Stimulated activated CD4-positive, alpha-beta T cell treated with anti-CD3 and anti-CD28 coated beads, TNF-alpha, amount 100 ng/mL, for 1 hour (primary cell): ENCODE measurements around the gene CASP10.
"Not testable (repeated sequence)": the region's sequence is repeated elsewhere in the genome, so short reads cannot be mapped to it uniquely, and the experiment has no call there.

Experiments
- DNase-seq, 3 donors: peaks; one replicate each; pipeline ENCODE4 v3.0.0-alpha.2; 2020; ENCODE audit warnings: low read depth in 3 of 3, low spot score in 1 of 3

Gene CASP10

GRCh38 chr2:201154615-201155399 is 28.1 kb upstream of the CASP10 start:
- DNase-seq, result no peak

DNA sequence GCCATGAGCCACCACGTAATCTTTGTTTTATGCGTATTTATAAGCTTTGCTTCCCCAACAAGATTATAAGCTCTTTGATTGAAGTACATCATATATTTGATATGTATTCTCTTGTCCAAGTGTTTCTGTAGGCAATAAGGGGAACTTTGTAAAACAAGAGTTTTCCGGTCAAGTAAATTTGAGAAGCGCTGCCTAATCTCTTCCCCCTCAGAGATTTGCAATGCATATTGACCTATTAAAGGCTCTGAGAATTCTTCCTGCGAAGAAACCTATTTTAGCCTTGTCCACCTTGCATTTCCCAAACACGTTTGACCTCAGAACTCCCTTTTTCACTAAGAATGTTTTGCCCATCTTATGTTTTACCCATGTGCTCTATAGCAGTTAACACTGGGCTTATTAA is 26.9 kb upstream of the CASP10 start:
- no peak for DNase-seq

DNA sequence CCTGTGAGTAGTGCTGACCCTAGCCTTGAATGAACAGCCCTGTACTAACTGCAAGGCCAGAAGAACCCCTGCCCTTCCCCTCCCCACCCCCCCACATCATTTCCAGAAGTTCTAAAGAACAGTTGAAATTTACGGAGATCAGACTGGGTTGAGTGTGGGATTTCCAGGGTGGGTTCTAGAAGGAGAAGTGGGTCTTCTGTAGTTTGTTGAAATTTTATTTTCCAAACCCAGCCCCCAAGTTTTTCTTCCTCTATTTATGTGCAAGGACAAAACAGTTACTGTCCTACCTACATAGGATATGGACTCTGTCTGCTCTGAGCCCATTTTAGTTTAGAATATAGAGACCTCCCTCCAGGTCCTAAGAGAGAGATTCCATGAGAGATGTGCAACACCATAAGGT is 26.3 kb upstream of the CASP10 start:
- DNase-seq, result no peak

DNA sequence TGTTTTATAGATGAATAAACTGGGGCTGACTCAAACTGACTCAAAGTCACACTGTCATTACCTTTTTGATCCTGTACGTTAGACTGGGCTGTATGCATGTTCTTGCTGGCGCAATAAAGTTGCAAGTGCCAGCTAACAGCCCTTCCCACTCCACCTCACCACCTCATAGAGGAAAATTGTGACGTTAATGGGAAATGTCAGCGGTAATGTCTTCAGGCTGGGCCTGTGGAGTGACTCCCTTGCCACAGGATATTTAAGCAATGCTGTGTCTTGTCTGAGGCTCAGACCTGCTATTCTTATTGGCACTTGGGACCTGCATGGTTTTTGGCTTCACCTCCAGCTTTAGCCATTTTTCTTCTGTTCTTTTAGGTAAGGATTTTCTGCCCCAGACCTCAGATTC is 25.2 kb upstream of the CASP10 start:
- DNase-seq, result no peak

DNA sequence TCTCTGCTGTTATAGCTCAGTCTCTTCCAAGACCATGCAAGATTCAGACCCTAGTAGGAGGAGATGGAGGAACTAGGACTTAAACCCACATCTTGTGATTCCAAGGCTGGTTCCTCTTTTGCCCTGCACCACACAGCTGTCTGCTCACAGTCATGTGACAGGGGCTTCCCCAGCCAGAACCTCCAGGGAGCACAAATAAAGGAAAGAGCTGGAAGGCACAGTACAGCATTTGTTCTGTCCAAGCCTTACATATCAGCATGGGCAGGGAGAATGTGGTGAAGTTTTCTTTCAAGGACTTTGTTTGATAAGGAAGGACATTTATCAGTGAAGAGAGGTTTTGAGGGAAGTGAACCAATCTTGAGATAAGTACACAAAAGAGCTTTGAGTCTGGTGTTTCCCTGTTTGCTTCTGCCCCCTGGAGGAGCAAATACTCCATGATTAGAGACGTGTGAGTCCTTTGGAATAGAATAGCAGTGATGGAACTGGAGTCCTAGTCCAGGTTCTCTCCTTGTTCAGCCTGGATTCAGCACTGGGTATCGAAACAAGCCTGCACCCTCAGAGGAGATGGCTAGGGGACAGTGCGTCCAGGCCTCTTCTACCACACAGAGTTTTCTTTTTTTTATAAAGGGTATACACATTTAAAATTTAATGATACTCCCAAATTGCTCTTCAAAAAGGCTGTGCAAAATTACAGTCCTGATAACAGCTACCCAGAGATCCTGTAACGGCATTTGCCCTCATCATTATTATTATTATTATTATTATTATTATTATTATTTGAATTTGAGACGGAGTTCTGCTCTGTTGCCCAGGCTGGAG is 24.6 kb upstream of the CASP10 start:
- DNase-seq, result peak in 2 of 3 donors; percentile 27 to 28

GRCh38 chr2:201164166-201164565 is 18.8 kb upstream of the CASP10 start:
- DNase-seq, result no peak

DNA sequence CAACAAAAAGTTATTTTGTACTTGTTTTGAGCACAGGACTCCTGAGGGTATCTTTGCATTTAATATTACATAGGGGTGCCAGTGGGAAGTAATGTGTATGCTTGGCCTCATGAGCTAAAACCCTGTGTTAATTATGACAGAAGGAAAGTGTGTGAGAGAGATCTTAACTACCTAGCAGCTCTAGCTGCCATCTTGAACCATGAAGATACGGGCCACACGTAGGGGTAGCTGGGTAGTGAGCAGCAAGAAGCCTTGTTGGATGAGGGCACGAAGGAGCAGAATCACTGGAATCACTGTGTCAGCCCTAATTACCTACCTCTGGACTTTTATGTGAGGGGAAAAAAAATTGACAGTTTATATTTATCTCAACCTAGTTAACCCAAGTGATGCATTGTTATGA is 15.4 kb upstream of the CASP10 start:
- no peak for DNase-seq

GRCh38 chr2:201168496-201168895 is 14.4 kb upstream of the CASP10 start:
- not testable (repeated sequence) for DNase-seq

GRCh38 chr2:201171259-201171814 is 11.6 kb upstream of the CASP10 start:
- no peak for DNase-seq

- DNase-seq, result no peak
These were observed 10.7 kb upstream of the CASP10 start for GRCh38 chr2:201172279-201172678.

- DNase-seq, result no peak
These were observed 8.3 kb upstream of the CASP10 start for GRCh38 chr2:201174687-201175086.

DNA sequence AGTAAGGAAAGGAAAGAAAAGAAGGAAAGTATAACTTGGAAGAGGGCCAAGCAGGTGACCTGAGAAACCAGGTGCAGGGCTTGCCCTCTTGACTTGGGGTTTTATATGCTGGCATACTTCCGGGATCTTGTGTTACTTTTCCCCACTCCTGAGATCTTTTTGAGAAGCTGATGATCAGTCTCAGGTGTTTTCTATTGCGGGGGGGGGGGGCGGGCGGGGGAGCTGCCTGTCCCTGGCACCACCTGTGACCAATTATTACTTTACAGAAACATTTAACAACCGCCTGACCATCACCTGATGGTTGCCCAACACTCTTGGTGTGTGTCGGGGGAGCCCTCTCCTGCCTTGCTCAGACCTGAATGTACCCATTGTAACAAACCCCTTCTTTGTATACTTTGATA is 6.9 kb upstream of the CASP10 start:
- DNase-seq, result no peak

DNA sequence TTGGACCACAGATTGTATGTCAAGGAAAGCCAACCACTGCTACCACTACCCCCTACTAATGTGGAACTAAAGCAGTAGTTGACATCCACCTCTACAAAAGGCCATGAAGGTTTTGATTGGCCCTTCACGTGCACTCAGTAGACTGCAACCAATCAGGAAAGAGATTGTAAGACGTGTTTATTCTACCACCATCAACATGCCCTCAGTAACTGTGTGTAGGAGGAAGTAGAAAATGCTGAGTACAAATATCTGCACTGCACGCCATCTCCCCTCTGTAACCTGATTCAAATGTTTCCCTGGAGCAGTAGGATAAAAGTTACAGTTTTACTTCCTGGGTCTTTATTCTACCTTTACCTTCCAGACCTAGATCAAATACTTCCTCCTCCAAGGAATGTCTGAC is 2.9 kb upstream of the CASP10 start:
- no peak for DNase-seq

GRCh38 chr2:201183365-201183727 is 405 bp downstream of the CASP10 start:
- no peak for DNase-seq

DNA sequence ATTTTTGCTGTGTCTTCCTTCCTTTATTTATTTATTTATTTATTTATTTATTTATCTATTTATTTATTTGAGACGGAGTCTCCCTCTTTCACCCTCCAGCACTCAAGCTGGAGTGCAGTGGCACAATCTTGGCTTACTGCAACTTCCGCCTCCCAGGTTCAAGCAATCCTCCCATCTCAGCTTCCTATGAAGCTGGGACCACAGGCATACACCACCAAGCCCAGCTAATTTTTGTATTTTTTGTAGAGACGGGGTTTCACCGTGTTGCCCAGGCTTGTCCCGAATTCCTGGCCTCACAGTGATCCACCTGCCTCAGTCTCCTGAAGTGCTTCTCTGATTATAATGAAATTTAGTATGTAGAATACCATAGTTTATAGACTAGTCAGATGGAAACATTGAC is 894 bp downstream of the CASP10 start:
- not testable (repeated sequence) for DNase-seq

GRCh38 chr2:201184248-201184647 is 1.3 kb downstream of the CASP10 start:
- not testable (repeated sequence) for DNase-seq

- DNase-seq, result no peak
These were observed 2.9 kb downstream of the CASP10 start for GRCh38 chr2:201185863-201186262.

GRCh38 chr2:201186982-201187381 is 4.0 kb downstream of the CASP10 start:
- no peak for DNase-seq

GRCh38 chr2:201188449-201188848 is 5.5 kb downstream of the CASP10 start:
- no peak for DNase-seq

DNA sequence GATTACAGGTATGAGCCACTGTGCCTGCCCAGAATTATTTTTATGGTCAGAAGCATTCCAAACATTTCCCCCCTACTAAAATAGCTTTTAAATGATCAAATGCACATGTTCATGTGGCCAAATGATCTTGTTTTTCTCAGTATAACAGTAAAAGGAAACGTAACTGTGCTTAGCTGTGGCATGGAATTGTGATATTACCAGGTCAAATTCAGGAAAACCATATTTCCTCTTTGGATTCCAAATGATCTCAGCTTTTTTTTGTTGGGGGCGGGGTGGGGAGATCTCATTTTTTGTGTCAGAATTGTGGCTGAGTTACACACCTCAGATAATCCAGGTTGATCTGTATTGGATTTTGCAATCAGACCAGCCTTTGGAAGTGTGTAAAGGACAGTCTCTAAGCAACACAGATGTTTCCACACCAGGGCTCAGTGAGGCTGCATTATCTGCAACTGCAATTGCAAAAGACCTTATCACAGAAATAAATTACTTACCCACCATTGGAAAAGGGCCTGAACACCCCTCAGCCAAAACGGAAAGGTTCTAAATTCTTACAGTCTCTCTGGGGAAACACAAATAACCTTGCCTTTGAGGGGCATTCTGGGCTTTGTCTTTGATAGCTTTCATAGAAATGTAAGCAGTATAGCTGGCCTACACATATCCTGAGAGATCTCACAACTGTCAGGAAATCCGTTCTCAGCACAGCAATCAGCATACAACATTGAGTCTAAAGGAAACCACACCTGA is 8.4 kb downstream of the CASP10 start:
- no peak for DNase-seq

DNA sequence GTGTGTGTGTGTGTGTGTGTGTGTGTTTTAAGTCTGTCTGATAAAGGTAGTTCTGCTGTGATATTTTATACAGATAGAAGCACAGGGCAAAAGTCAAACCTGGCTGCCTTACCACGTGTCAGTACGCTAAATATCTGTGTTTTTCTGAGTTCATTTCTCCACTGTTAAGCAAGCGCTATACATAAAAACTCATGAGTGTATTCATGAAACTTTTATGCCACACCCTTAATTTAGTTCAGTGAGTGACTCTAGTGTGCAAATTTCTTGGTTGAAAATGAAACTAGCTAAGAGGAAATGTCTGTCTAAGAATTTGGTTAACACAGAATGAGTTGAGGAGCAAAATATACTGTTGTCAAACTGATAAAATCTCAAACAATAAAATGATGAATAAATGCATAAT is 11.2 kb downstream of the CASP10 start:
- DNase-seq, result no peak

- DNase-seq, result no peak
These were observed 12.4 kb downstream of the CASP10 start for GRCh38 chr2:201195331-201195730.
